Measurements from ENCODE around the gene BYSL.

DNA sequence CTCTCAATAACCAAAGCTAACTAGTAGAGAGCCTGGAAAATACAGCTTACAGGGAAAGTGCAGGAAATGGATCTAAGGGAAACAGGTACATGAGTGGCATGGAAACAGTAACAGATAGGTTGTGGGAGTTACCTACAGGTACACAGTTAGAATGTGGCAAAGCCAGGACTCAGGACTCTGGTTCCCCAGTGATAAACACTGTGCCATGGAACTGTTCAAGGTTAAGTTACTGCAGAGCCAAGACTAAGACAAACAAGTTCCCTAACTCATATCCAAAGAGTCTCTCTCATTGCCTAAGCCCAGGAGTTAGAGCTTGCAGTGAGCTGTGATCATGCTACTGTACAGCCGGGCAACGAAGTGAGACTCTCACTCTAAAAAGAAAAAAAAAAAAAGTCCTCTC lies 7.0 kb upstream of the BYSL start:
- TF ChIP-seq, protein P1, sequence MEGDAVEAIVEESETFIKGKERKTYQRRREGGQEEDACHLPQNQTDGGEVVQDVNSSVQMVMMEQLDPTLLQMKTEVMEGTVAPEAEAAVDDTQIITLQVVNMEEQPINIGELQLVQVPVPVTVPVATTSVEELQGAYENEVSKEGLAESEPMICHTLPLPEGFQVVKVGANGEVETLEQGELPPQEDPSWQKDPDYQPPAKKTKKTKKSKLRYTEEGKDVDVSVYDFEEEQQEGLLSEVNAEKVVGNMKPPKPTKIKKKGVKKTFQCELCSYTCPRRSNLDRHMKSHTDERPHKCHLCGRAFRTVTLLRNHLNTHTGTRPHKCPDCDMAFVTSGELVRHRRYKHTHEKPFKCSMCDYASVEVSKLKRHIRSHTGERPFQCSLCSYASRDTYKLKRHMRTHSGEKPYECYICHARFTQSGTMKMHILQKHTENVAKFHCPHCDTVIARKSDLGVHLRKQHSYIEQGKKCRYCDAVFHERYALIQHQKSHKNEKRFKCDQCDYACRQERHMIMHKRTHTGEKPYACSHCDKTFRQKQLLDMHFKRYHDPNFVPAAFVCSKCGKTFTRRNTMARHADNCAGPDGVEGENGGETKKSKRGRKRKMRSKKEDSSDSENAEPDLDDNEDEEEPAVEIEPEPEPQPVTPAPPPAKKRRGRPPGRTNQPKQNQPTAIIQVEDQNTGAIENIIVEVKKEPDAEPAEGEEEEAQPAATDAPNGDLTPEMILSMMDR (IDR thresholded peaks at IDR 0.05; ENCODE audit: low read depth, low read length) = no peak
- TF ChIP-seq EZH2phosphoT487 (IDR thresholded peaks at IDR 0.05; ENCODE audit: low read depth) = no peak
